Fibroblast of pulmonary artery (primary cell): Measurements from ENCODE around the gene RPH3AL.
A peak's percentile ranks its signal among the peaks of the same experiment; 100 is the strongest.

Source experiments
- DNase-seq: peaks from one replicate; pipeline ENCODE4 v3.0.0-alpha.2; 2010; ENCODE audit warnings: low read depth
- H3K4me3 ChIP-seq: replicated peaks from 2 replicates; pipeline ENCODE4 v1.5.1; 2011; ENCODE audit warnings: low read depth, mild to moderate bottlenecking, control low read depth, low read length, moderate library complexity
- CTCF ChIP-seq: IDR thresholded peaks from 2 replicates; pipeline ENCODE4 v1.5.1; 2011; ENCODE audit warnings: mild to moderate bottlenecking, control low read depth, low read length, inconsistent platforms; ENCODE audit errors: missing control alignments

RPH3AL gene

GRCh38 chr17:385178-385835, 32.7 kb upstream of the RPH3AL start:
- no peak for DNase-seq
- peak overlapping the region; percentile 24 for H3K4me3 ChIP-seq
- no peak for TF ChIP-seq CTCF

GRCh38 chr17:384622-385177, 32.1 kb upstream of the RPH3AL start:
- no peak overlapping the region for H3K4me3 ChIP-seq
- no peak for DNase-seq
- no peak for TF ChIP-seq CTCF

- H3K4me3 ChIP-seq: no peak overlapping the region
- DNase-seq: no peak
- TF ChIP-seq CTCF: no peak
Measured at GRCh38 chr17:383771-384621, 31.4 kb upstream of the RPH3AL start.

GRCh38 chr17:382644-383533, 30.3 kb upstream of the RPH3AL start:
- TF ChIP-seq CTCF: no peak
- peak; percentile 62 for DNase-seq
- H3K4me3 ChIP-seq: no peak overlapping the region

- DNase-seq: no peak
- no peak for TF ChIP-seq CTCF
Measured at GRCh38 chr17:381941-382643, 29.5 kb upstream of the RPH3AL start.

GRCh38 chr17:381516-381915, 28.9 kb upstream of the RPH3AL start:
- TF ChIP-seq CTCF: no peak
- H3K4me3 ChIP-seq: no peak overlapping the region
- DNase-seq: no peak

More at GRCh38 chr17:381941-382643, 29.5 kb upstream of the RPH3AL start:
- no peak overlapping the region for H3K4me3 ChIP-seq
